Colon (tissue), 2 donors: ENCODE data around the gene FOXL1.
"Not testable (repeated sequence)": the region's sequence is repeated elsewhere in the genome, so short reads cannot be mapped to it uniquely, and the experiment has no call there.

Experiments
- FAIRE-seq: peaks from 2 replicates; lab custom pipeline; 2012; peaks lifted over from hg19 to GRCh38; lab: Jason Lieb, UNC
- donor health status: control.
- donor health status: control.

FOXL1 gene

DNA sequence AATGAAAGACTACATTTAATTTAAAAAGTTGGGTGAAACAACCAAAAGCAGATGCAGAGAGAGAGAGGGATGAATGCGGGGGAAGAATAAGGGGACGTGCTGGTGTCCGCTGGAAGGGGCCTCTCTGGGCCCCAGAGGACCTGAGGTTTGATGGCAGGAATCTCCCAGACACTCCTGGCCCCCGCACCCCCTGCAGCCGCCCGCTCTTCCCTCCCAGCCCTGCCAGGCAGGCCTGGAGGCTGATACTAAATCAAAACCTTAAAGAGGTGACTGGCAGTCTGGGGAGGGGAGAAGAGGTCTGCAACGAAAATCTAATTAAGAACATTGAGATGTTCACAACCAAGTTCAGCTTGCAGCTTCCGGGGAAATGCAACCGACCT lies 2.4 kb downstream of the FOXL1 start:
- FAIRE-seq: no peak

DNA sequence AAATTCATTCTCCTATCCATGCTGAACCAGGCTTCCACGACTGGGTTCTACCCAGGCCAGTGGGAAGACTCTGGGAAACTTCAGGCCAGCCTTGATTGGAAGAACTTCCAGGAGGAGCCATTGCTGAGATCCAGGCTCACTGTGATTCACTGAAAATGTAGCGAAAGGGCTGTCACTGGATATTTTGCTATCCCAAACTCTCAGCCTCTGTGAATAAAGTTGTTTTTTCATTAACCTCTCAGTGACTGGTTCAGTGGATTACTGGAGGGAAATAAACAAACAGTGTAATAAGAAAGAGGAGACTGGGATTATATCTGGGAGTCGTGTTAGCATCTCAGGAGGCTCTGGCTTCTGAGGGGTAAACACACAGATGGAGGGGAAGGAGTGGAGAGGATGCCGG lies 3.1 kb downstream of the FOXL1 start:
- no peak for FAIRE-seq

DNA sequence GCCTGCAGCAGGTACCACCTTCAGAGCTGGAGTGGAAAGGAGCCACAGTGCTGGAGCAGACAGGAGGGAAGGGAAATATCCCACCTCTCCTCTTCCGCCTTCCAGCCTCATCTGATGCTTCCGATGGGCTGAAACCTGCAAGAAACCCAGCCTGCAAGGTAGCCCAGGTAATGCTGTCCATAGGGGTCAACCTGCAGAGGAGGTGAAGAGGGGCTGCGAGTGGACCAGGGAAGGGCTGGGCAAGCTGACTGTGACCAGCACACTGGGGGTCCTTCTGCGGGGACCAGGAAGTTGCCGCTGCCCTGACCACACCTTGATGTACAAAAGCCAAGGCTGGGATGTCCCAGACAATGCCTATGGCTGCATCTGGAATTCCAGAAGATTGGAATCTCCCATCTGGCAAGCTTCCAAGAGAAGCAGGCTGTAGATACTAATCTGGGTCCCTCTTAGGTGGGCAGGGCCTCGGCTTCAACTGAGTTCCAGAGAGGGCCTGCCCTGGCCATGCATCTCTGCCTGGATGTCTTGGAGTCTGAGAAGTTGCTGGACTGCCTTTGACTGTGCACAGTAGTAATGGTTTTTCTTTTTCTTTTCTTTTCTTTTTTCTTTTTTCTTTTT lies 5.8 kb downstream of the FOXL1 start:
- no peak for FAIRE-seq

DNA sequence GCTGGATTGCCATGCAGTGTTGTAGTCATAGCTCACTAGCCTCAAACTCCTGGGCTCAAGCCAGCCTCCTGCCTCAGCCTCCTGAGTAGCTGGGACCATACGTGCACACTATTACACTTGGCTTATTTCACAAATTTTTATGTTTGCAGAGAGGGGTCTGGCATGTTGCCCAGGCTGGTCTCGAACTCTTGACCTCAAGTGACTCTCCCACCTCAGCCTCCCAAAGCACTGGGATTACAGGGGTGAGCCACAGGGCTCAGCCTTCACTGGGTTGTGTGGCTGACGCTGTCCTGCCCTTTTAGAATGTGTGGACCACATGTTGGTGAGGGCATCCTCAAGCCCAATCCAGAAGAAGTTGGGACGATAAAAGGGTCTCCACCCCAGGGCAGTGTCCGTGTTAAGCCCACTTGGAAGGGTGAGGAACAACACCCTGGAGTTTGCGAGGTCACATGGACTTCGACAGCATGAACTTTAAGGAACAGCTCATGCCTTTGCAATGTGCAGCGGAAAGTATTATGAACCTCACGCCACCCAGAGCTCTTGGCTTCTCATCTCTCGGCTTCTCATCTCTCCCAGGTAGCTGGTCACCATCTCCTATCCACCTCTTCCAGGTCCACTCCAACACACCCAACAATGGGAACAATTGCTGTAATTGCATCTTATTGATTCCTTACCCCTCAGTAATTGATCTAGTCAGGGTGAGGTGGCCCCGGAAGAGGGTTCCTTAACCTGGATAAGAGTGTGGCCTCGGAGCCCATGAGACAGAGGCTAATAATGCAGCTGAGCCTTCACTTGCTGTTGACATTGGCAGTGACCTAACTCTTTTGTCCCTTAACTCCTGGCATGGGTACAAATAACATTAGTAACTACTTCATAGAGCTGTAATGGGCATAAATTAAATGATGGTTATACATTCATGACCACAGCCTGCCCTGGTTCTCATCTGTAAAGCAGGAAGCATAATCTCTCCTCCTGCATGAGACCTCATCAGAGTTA lies 6.7 kb downstream of the FOXL1 start:
- FAIRE-seq: no peak

DNA sequence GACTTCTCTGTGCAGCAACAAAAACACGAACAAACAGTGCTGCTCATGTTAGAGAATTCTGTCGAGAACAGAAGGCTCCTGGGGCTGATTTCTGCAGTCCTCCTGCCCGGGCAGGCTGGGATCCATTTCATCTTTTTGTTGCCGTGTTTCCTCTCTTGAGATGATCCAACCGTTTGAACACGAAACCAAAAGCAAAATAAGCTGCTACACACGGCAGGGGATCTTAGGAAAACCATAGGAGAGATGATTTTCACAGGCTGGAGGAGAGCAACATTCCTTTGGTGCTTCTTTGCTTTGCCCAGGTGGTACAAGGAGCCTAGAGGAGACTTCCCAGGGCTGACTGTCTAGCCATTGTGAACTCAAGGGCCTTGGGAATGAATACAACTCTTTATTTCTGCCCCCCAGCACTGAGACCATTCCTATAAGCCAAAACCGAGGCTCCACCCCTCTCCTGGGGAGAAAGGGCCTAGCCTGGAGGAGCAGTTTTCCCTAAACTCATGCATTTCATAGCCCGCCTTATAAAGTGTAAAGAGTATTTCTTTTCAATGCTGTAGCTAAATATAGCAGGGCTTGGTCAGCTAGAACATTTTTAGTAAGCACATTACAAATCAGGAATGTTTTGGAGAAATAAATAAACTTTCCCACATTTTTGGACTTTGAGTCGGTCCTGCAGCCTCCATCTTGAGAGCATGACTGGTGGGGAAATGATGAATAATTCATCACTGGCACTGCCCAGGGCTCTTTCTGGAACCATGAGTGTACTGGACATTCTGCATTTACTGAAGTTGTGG lies 7.7 kb downstream of the FOXL1 start:
- no peak for FAIRE-seq

DNA sequence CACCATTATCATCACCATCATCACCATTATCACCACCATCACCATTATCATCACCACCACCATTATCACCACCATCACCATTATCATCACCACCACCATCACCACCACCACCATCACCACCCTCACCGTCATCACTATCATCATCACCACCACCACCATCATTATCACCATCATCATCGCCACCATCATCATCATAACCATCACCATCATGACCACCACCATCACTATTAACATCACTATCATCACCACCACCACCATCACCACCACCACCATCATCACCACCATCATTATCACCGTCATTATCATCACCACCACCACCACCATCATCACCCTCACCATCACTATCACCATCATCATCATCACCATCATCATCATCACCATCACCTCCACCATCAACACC lies 9.1 kb downstream of the FOXL1 start:
- no peak for FAIRE-seq

DNA sequence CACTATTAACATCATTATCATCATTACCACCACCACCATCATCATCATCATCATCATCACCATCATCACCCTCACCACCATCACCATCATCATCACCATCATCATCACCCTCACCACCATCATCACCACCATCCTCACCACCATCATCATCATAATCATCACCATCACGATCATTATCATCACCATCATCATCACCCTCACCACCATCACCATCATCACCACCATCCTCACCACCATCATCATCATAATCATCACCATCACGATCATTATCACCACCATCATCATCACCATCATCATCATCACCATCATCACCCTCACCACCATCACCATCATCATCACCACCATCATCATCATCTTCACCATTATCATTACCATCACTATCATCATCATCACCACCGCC lies 9.6 kb downstream of the FOXL1 start:
- not testable (repeated sequence) for FAIRE-seq

DNA sequence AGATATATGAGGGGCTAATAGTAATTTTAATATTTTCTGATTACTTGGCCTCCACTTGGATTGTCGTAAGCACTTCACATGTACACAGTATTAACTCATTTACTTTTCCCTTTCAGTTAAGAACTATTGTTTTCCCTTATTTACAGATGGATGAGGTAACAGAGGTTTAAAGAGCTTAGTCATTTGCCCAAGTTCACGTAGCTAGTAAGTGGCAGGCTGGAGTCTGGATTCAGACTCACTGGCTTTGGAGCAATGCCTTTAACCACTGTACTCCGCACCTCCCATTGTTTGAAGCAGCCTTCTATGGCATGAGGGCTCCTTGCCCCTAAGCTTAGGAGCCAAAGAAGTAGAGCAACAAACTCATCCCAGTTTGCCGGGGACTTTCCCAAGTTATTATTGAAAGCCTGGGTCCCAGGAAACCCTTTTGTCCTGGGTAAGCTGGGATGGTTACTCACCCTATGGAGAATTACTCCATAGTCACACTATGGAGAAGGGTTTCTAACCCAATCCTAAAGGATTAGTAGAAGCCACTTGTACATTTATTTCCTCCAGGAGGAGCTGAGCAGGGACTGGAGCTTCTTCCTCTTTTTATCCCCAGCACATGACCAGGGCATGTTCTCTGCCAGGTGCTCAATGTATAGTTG lies 12.3 kb downstream of the FOXL1 start:
- no peak for FAIRE-seq

DNA sequence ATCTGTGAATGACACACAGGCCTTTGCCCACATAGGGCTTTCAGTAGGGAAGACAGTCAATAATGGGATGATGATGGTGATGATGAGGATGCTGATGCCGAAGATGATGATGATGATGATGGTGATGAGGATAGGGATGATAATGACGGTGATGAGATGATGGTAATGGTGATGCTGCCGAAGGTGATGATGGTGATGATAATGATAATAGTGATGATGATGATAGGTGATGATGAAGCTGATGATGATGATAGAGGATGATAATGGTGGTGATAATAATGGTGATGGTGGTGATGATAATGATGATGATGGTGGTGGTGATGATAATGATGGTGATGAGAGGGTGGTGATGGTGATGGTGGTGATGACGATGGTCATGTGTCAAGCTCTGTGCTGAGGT lies 12.9 kb downstream of the FOXL1 start:
- no peak for FAIRE-seq

DNA sequence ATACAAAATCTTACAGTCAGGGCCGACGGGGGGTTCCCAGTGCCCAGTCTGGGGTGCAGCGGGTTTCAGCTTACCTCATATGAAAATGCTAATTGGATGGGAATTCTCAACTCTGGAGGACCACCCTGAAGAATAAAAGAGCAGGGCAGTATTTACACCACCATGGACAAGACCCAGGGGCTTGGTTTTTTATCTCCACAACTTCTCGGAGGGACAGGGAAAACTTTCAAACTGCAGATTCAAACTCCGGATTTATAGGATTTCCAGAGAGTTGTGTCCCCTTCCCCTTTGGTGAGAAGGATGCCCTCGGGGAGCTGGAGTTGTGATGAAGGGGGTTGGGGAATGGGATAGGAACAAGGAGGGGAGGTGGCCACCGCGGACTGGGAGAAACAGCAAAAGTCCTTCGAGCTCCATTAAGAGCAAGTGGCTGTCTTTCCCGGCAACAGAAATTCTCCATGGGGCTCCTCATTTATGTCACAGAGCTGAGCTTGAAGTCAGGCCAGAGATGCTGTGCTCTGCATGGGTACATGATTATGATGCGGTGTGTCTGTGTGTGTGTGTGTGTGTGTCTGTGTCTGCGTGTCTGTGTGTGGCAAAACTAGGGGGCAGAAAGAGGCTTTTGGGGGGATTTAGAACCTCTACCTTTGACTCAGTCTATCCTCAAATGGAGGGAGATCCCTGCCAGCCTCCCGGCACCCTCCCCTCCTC lies 15.7 kb downstream of the FOXL1 start:
- no peak for FAIRE-seq

DNA sequence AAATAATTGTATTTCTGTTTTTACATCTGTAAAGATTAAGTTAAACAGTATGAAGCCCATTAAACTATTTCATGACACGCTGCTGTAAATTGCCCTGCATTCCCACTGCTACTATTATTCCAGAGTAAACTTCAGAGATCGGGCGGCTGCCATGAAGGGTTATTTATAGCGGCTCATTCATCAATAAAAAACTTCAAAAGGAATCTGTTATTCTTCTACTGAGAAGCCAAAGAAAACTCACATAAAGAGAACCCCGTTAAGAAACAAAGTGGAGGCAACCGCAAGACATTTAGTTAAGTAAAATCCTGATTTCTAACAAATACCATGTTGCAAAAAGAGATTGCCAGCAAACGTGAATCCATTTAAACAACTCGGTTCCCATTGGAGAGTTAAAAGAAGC lies 16.4 kb downstream of the FOXL1 start:
- FAIRE-seq: no peak

DNA sequence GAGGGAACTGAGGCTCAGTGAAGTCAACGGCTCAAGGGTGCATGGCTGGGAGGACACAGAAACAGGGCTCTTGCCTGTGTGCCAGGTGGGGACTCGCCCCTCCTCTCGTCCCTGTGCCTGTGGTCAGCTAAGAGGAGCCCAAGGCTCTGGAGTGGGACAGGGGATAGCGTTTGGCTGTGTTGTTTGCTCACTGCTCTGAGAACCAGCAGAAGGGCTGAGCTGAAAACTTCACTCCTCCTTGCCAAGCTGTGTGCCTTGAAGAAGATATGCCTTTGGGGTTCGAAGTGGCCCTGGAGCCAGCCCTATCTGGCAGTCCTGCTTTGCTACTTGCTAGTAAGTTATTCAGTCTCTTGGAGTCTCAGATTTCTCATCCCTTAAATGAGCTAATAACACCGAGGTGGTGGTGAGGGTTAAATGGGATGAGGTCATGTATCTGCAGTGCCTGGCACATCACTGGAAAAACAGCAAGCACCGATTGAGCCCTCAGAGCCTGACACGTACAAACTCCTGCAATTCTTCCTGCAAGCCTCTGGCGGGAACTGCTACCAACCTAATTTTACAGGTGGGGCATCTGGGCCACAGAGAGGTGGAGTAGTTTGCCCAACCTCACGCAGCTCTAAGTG lies 17.7 kb downstream of the FOXL1 start:
- FAIRE-seq: no peak

DNA sequence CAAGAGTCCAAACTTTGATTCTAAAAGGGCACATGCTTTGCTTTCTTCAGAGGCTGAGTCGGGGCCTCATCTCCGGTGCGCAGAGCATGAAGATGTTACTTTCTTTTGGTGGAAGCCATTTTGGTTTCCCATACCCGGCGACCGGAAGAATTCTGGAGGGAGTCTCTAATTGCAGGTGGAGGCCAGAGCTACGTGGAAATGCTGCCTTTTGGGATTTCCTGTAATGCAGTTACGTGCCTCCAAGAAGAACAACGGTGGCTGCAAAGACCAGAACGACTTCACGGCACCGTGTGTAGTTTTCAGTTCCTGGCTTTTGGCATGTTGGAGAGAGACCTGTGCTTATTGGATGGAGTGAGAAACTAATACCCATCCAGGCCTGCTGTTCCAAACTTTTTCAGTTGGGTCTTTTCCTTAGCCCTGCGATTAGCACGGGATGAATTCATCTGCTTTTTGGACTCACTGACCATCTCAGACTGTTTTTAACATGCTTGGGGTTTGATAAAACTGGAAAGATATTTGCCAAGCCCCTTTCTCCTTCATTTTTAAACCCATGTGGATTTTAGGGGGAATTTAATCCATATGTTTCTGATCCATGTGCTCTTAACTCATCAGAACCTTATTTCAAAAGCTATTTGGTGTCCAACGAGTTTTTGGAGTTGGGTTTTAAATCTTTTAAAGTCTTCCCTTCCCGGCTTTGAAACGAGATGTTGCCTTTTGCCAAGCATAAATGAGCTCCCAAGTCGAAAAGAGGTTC lies 19.0 kb downstream of the FOXL1 start:
- no peak for FAIRE-seq

DNA sequence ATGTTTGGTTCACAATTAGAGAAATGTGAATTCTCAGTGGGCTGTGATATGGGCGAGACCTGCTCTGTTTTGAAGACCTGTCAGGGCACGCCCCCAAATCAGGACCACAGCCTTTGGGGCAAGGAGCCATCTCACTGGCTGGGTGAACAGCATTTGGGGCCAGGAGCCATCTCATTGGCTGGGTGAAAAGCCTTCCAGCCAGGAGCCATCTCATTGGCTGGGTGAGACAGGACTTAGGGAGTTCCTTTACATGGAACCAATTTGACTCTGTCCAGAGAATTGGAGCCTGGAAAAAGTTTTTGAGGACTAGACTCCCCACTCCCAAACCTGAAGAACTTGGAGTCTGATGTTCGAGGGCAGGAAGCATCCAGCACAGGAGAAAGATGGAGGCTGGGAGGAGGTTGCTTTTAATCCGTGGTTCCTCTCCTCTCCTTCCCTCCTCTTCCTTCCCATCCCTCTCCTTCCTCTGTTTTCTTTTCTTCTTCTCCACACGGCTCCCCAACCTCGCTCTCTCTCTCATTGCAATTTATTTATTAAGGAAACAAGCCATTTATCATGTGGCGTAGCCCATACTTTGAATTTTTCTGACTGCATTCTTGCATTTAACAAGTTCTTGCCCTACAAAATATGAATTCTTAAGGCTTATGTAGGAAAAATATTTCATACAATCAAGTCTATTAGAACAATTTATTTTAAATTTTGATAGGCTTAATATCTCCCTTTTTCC lies 19.7 kb downstream of the FOXL1 start:
- no peak for FAIRE-seq

DNA sequence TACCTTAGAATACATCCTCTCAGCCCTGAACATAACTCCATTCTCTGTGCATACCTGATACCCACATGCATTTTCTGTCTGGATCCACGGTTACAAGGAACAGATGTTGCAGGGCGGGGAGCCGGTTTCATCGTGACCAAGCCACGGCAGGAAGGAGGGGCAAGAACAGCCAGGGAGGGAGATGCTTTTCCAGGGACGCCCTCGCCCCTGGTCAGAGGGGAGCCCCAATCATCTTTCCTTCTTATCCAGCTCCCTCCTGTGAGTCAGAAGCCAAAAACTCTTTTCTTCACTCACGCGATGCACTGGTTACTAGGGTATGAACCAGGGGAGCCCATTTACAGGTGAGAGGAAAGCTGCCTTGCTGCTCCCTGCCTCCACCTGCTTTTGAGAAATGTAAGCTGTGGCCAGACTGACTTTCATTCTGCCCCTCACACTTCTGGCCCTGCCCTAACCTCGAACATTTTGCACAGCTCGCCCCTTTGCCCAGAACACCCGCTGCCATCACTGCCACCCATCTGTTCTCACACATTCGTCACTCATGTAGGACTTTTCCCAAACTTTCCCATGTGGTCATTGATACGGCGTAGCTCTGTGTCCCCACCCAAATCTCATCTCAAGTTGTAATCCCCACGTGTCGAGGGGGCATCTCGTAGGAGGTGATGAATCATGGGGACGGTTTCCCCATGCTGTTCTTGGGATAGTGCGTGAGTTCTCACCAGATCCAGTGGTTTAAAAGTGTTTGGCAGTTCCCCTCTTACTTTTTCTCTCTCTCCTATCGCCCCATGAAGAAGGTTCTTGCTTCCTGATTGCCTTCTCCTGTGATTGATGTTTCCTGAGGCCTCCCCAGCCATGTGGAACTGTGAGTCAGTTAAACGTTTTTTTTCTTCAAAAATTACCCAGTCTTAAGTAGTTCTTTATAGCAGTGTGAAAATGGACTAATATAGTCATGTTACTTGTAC lies 20.5 kb downstream of the FOXL1 start:
- no peak for FAIRE-seq

DNA sequence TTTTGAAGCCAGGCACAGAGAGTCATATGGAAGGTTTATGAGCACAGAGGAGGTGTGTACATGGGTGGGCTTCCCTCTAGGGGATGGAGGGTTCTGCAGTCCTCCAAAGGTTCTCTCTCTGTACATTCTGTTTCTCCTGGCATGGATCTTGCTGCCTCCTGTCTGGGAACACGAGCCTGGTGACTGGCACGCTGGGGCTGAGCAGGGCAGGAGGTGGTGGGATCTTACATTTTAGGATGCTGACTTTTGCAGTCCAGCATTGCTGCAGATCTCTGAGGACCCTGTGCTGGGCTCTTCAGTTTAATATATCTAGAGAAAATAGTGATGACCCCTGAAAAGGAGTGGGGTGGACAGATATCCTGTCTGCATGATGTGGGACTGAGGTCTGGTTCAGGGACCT lies 23.0 kb downstream of the FOXL1 start:
- FAIRE-seq: no peak

DNA sequence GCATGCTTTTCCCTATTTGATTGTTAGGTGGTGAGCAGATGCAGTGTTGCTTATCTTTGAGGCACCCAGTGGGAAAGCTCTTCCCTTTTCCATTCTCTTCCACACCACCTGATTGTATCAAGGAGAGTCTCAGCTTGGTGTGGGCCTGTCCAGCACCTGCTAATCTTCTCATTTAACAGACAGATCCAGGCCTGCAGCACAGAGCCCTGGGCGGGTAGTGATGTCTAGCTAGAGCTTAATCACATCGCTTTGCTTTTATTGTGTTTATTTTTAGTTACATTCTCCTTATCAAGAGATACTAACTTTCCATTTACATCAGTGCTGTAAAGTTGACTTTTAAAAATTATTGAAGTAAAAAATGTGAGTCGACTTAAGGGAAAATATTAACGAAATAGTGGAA lies 24.2 kb downstream of the FOXL1 start:
- no peak for FAIRE-seq

DNA sequence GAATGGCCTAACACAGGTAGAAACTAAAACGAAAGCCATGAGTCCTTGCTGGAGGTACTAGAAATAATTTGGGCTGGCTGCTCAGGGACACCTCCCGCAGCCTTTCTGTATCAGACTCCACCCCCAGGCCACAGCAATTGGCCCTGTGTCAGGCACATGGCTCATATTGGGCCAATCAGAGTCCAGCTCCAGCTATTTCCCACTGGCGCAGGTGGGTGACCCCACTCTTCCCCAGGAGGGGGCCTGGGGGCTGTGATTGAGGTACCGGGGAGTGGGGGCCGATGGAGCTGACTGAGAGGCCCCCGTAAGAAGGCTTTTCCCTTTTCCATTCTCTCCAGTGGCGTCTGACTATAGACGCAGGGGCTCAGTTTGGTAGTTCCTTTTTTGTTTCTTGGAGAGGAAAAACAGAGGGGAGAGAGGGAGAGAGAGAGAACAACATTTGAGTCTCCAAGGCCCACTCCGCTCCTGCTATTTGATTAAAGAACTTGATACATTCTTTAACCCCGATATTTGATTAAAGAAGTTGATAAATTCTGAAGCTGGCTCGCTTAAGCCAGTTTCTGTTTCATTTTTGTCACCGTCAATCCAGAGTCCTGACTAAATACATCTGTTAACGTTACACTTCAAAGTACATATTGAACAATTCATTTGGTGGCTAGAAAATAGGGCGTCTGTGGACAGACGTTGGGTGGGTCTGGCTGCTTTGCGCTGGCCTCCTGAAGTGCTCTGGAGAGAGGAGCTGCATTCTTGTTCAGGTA lies 26.3 kb downstream of the FOXL1 start:
- no peak for FAIRE-seq
